ENCODE results near the gene MCEE.
A peak's percentile ranks its signal among the peaks of the same experiment; 100 is the strongest.
"Not testable (repeated sequence)": the region's sequence is repeated elsewhere in the genome, so short reads cannot be mapped to it uniquely, and the experiment has no call there.

MCEE gene

GRCh38 chr2:71117063-71117462 lies 13.0 kb downstream of the MCEE start:
- TF ChIP-seq CTCF (IDR thresholded peaks at IDR 0.05; ENCODE audit: control insufficient read depth, insufficient read depth, low read depth, low read length, missing control alignments), result no peak
- DNase-seq (ENCODE audit: low read depth), result no peak
- no peak overlapping the region for H3K4me3 ChIP-seq (ENCODE audit: control insufficient read depth, low read depth, low read length)

- TF ChIP-seq CTCF (IDR thresholded peaks at IDR 0.05; ENCODE audit: control insufficient read depth, insufficient read depth, low read depth, low read length, missing control alignments), result no peak
- no peak for DNase-seq (ENCODE audit: low read depth)
- H3K4me3 ChIP-seq (ENCODE audit: control insufficient read depth, low read depth, low read length), result no peak overlapping the region
These were observed 16.2 kb downstream of the MCEE start for GRCh38 chr2:71113843-71114242.

- DNase-seq (ENCODE audit: low read depth), result no peak
- no peak for TF ChIP-seq CTCF (IDR thresholded peaks at IDR 0.05; ENCODE audit: control insufficient read depth, insufficient read depth, low read depth, low read length, missing control alignments)
- no peak overlapping the region for H3K4me3 ChIP-seq (ENCODE audit: control insufficient read depth, low read depth, low read length)
These were observed 21.9 kb downstream of the MCEE start for GRCh38 chr2:71108091-71108490.

GRCh38 chr2:71106463-71106862 lies 23.6 kb downstream of the MCEE start:
- DNase-seq (ENCODE audit: low read depth), result not testable (repeated sequence)

GRCh38 chr2:71103809-71104208 lies 26.2 kb downstream of the MCEE start:
- DNase-seq (ENCODE audit: low read depth), result no peak
- TF ChIP-seq CTCF (IDR thresholded peaks at IDR 0.05; ENCODE audit: control insufficient read depth, insufficient read depth, low read depth, low read length, missing control alignments), result no peak
- H3K4me3 ChIP-seq (ENCODE audit: control insufficient read depth, low read depth, low read length), result no peak overlapping the region

More at GRCh38 chr2:71106463-71106862, 23.6 kb downstream of the MCEE start:
- H3K4me3 ChIP-seq (ENCODE audit: control insufficient read depth, low read depth, low read length), result not testable (repeated sequence)

GRCh38 chr2:71102981-71103681 lies 26.9 kb downstream of the MCEE start:
- TF ChIP-seq CTCF (IDR thresholded peaks at IDR 0.05; ENCODE audit: control insufficient read depth, insufficient read depth, low read depth, low read length, missing control alignments), result no peak
- DNase-seq (ENCODE audit: low read depth), result no peak
- H3K4me3 ChIP-seq (ENCODE audit: control insufficient read depth, low read depth, low read length), result no peak overlapping the region

GRCh38 chr2:71101656-71102055 lies 28.4 kb downstream of the MCEE start:
- TF ChIP-seq CTCF (IDR thresholded peaks at IDR 0.05; ENCODE audit: control insufficient read depth, insufficient read depth, low read depth, low read length, missing control alignments), result no peak

More at GRCh38 chr2:71101656-71102055, 28.4 kb downstream of the MCEE start:
- no peak overlapping the region for H3K4me3 ChIP-seq (ENCODE audit: control insufficient read depth, low read depth, low read length)
- DNase-seq (ENCODE audit: low read depth), result peak; percentile 58
